Retinal pigment epithelial cell (primary cell): Measurements from ENCODE around the gene SEC14L5.
"Not testable (repeated sequence)": the region's sequence is repeated elsewhere in the genome, so short reads cannot be mapped to it uniquely, and the experiment has no call there.

ENCODE experiments used
- DNase-seq: peaks from one replicate; pipeline ENCODE4 v3.0.0-alpha.2; 2010; ENCODE audit warnings: low read depth
- H3K4me3 ChIP-seq: 2 replicates; pipeline ENCODE4 v1.5.1; 2011; ENCODE audit warnings: mild to moderate bottlenecking, low read length, control low read depth, moderate library complexity
- CTCF ChIP-seq: conservative IDR thresholded peaks from 2 replicates; pipeline ENCODE4 v1.5.1; 2011; ENCODE audit warnings: low read depth, low read length, control low read depth, inconsistent platforms

The SEC14L5 gene

GRCh38 chr16:4954714-4955113, 3.4 kb upstream of the SEC14L5 start:
- no peak for DNase-seq
- TF ChIP-seq CTCF = no peak
- no peak overlapping the region for H3K4me3 ChIP-seq

GRCh38 chr16:4957420-4957719, 760 bp upstream of the SEC14L5 start:
- peak overlapping the region; percentile 65 for H3K4me3 ChIP-seq
- DNase-seq = no peak
- no peak for TF ChIP-seq CTCF

- peak overlapping the region; percentile 24 for H3K4me3 ChIP-seq
- no peak for DNase-seq
- TF ChIP-seq CTCF = no peak
Observed at GRCh38 chr16:4958510-4959438, 644 bp downstream of the SEC14L5 start.

- H3K4me3 ChIP-seq = no peak overlapping the region
- DNase-seq = no peak
- no peak for TF ChIP-seq CTCF
Observed at GRCh38 chr16:4960579-4960978, 2.4 kb downstream of the SEC14L5 start.

GRCh38 chr16:4962716-4963115, 4.6 kb downstream of the SEC14L5 start:
- no peak for DNase-seq
- H3K4me3 ChIP-seq = no peak overlapping the region
- TF ChIP-seq CTCF = no peak

GRCh38 chr16:4963527-4963926, 5.4 kb downstream of the SEC14L5 start:
- not testable (repeated sequence) for DNase-seq, H3K4me3 ChIP-seq

- no peak for TF ChIP-seq CTCF
- DNase-seq = no peak
- no peak overlapping the region for H3K4me3 ChIP-seq
Observed at GRCh38 chr16:4966736-4967453, 8.8 kb downstream of the SEC14L5 start.

- H3K4me3 ChIP-seq, DNase-seq: not testable (repeated sequence)
Observed at GRCh38 chr16:4968278-4968677, 10.1 kb downstream of the SEC14L5 start.
